SKM-1 (cell line): Measurements from ENCODE around the gene C19orf38.
A peak's percentile ranks its signal among the peaks of the same experiment; 100 is the strongest.
"Not testable (repeated sequence)": the region's sequence is repeated elsewhere in the genome, so short reads cannot be mapped to it uniquely, and the experiment has no call there.

Experiments
- DNase-seq: peaks from one replicate; lab custom pipeline; 2025; ENCODE audit not compliant: unreplicated experiment; lab: John Stamatoyannopoulos, UW

The C19orf38 gene

DNA sequence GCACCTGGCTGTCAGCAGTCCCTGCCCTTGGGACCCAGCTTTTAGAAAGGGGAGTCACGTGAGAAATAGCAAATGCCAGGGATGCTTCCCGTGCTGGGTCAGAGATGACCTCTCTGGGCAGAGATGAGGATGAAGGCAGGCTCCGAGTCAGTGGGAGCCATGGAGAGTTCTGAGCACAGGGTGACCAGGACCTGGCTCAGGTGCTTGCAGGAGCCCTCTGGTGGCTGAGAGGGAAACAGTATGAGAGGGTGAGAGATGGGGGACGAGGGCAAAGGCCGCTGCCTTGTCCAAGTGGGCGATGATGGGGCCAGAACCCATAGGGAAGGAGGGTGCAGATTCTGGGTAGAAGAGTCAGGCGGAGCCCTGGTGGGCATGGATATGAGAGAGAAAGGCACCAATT is 28.0 kb upstream of the C19orf38 start:
- no peak for DNase-seq

GRCh38 chr19:10823690-10824089 is 24.5 kb upstream of the C19orf38 start:
- DNase-seq = no peak

DNA sequence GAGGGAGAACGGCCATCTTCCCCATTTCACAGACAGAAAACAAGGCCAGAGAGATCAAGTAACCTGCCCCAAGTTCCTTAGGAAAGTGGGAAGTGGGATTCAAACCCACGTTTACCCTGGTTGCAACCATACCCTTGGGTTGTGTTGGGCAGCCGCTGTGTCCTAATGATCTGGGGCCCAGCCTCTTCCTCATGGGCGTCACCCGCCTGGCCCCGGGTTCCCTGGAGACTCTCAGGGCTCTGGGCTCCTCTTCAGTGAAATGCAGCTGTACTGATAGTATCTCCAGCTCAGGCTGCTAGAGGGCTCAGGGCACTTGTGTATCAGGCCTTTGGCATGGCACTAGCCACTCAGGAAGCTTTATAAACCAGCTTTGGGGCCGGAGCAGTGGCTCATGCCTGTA is 22.0 kb upstream of the C19orf38 start:
- no peak for DNase-seq

- no peak for DNase-seq
Observed at GRCh38 chr19:10826846-10827245, 21.4 kb upstream of the C19orf38 start.

GRCh38 chr19:10828981-10829821 is 19.0 kb upstream of the C19orf38 start:
- DNase-seq = no peak

GRCh38 chr19:10829967-10830366 is 18.2 kb upstream of the C19orf38 start:
- DNase-seq = no peak

DNA sequence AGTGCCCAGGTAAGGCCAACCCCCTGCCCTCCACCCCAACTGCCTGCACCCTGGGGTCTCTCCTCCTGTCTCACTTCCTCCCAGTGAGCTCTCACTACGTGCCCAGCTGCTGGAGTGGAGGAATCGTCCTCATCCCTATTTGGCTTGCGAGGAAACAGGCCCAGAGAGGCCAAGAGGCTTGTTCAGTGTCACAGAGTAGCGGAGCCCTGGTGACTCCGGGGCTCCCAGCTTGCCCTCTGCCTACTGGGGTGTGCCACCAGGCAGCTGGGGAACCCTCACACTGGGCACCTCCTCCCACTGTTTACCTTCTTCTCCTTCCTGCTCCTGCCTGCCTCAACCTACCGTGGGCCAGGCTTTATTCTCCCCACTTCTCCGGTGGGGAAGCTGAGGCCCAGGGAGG is 17.8 kb upstream of the C19orf38 start:
- no peak for DNase-seq

DNA sequence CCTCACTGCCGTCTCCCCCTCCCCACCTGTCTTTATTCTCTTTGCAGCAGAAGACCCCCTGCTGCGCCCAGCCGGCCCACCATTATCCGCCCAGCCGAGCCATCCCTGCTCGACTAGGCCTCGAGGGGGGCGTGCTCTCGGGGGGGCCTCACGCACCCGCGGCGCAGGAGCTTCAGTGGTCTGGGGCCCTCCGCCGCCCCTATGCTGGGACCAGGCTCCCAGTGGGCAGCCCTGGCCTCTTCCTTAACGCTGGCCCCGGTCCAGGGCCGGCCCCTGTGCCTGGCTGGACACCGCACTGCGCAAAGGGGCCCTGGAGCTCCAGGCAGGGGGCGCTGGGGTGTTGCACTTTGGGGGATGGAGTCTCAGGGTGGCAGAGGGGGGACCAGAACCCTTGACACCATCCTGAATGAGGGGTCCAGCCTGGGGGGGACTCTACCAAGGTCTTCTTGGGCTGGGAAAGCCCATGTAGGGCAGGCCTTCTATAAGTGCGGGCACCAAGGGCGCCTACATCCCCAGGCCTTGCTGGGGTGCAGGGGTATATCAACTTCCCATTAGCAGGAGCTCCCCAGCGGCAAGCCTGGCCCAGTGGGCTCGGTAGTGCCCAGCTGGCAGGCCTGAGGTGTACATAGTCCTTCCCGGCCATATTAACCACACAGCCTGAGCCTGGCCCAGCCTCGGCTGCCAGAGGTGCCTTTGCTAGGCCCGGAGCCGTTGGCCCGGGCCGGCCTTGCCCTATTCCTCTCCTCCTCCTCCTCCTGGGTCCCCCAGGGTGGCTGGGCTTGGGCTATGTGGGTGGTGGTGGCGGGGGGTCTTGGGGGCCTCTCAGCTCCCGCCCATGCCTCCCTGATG is 17.1 kb upstream of the C19orf38 start:
- DNase-seq = no peak

DNA sequence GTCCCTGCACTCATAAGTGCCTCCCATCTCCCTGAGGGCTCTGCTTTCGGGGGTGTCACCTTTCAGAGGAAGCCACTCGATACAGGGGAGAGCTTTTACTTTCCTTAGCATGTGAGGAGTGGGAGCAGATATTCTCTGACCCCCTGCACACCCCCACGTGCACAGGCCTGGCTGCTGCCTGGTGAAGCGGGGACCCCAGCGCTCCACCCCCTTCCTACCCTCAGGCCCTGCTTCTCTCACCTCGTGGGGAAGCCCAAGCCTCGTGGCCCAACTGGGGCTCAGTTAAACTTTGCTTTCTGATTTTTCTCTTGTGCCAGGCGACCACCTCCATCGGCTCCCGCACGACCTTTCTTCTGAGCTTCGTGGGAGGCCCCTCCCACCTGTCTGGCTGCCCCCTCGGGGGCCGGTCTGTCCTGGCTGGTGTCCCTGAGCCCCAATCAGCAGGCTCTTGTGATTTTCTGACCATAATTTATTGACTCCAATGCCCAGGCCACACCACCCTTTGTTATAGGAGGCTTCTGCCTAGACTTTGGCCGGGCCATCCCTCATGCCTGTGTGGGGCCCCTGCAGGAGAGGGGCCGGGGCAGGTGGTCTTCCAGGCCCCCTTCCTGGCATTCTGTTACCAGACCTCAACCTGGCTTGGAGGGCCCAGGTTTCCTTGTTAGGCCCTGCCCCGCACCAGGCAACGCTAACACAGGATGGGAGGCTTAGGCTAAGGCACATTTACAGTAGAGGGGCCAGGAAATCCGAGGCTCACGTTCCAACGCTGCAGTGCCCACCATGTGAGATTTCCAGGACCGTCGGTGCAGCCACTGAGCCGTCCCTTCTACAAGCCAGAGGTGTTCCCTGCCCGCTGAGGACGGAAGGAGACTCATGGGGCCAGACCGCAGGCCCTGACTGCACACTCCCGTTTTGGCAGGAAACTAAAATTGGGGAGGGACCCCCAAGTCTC is 16.0 kb upstream of the C19orf38 start:
- DNase-seq = no peak

DNA sequence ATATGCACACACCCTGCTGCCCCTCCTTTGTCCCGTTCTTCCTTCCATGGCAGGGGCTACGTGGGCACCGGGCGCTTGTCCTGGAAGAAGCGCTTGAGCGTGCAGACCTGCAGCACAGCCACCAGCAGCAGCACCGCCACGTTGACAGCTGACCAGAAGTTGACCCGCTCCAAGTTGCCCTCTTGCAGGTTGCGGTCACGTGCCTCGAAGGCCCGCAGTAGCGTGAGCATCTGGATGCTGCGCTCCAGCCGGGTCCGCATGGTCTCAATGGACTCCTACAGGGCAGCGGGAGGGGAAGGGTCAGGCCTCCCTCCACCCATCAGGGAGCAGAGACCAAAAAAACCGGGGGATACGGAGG is 15.3 kb upstream of the C19orf38 start:
- DNase-seq = no peak

GRCh38 chr19:10835089-10835753 is 13.0 kb upstream of the C19orf38 start:
- no peak for DNase-seq

DNA sequence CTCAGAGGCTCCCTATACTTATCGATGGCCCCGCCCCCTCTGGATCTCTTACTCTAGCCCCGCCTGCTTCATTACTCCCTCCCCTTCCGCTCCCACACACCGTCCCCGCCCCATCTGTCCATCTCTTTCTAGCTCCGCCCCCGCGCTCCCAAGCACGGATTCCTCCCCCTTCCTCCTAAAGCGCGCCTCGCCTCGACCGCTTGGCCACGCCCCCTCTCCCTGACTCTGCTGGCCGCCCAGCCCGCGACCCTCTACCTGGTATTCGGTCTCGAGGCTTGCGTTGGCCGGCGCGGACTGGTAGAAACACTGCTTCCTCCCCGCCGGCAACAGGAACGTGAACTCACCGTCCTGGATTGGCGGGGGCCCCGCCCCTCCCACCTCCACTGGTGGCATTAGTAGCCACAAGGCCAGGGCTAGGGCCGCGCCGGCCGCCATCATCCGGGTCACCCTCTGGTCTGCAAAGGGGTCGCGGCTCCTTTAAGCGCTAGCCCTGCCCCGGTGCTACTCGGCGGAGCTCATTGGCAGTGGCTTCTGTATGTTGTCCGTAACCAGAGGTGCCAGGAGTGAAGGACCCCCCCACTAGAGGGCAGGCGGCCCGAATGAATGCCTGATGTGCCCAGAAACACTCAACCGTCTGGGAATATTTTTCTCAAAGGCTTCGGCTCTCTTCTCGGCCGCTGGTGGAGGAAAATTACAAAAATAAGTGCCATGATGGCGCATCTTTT is 12.3 kb upstream of the C19orf38 start, which contains the start of gene TMED1:
Gene TMED1, minus strand, starts transcription at position 459 of the 725 bp plus-strand sequence. Its CDS starts 21 bp downstream, at position 438.
- DNase-seq = peak; percentile 99

- DNase-seq = peak; percentile 91
Observed at GRCh38 chr19:10836479-10837330, 11.5 kb upstream of the C19orf38 start.

DNA sequence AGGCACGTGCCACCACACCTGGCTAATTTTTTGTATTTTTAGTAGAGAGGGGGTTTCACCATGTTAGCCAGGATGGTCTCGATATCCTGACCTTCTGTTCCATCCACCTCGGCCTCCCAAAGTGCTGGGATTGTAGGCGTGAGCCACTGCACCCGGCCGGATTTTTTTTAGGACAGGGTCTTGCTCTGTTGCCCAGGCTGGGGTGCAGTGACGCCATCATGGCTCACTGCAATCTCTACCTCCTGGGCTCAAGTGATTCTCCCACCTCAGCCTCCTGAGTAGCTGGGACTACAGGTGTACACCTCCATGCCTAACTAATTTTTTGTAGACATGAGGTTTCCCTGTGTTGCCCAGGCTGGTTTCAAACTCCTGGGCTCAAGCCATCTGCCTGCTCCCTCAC is 10.6 kb upstream of the C19orf38 start:
- DNase-seq = not testable (repeated sequence)

- no peak for DNase-seq
Observed at GRCh38 chr19:10838377-10838776, 9.8 kb upstream of the C19orf38 start.

GRCh38 chr19:10839114-10840050 is 8.8 kb upstream of the C19orf38 start:
- no peak for DNase-seq

DNA sequence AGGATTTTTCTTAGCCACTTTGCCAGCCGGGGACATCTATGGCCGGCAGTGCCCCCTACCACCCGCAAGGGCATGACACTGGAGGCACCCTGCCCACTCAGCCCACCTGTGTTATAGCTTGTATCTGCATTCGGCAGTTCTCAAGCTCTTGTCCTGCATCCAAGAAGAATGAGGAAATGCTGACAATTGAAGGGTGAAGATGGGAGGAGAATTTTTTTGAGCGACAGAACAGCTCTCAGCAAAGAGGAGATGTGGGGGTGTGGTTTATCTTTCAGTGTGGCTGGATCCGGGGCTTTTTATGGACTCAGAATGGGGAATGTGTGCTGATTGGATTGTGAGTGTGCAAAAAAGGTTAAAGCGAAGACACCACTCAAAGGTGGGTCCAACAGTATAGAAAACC is 5.4 kb upstream of the C19orf38 start:
- DNase-seq = no peak
